OCI-LY7 (cell line): ENCODE data around the gene PHKG2. TPM values are rescaled to one million over a fixed set of nuclear protein-coding genes. Genes with fewer than 3 reads are reported as not detected.

Experiments used
- BruUV-seq: library from RNA; stranded (reverse); fragments of 400-500 nt; replicated peaks from 2 replicates; lab custom pipeline; 2021; lab: Mats Ljungman, UMichigan
- CTCF ChIA-PET: fragments of 300-600 bp; sonication (Branson Sonifier 250); formaldehyde crosslinking; loops from one replicate; lab custom pipeline; 2022; ENCODE audit warnings: antibody characterized with exemption; ENCODE audit not compliant: unreplicated experiment; lab: Charles Lee
- POLR2A ChIA-PET: fragments of 300-600 bp; sonication (Branson Sonifier 250); formaldehyde crosslinking; loops from one replicate; lab custom pipeline; 2022; ENCODE audit warnings: antibody characterized with exemption; lab: Charles Lee
- DNase-seq: peaks from one replicate; pipeline ENCODE4 v3.0.0-alpha.2; 2015; ENCODE audit warnings: low spot score
- H2AFZ ChIP-seq: fragments of 200-600 bp; sonication (generic), shearing (Covaris generic); 2 replicates; pipeline ENCODE4 v1.6.1; 2014; ENCODE audit warnings: mild to moderate bottlenecking, antibody characterized with exemption, low read length, moderate library complexity
- H3K27ac ChIP-seq: fragments of 200-600 bp; sonication (generic); 2 replicates; pipeline ENCODE4 v1.5.1; 2014; ENCODE audit warnings: mixed run types, low read depth, mild to moderate bottlenecking, moderate library complexity, low read length, inconsistent platforms; ENCODE audit not compliant: poor library complexity, severe bottlenecking
- H3K36me3 ChIP-seq: fragments of 200-600 bp; sonication (generic); 2 replicates; pipeline ENCODE4 v1.6.1; 2014; ENCODE audit warnings: mild to moderate bottlenecking, antibody characterized with exemption, low read length, moderate library complexity, mixed read lengths; ENCODE audit not compliant: insufficient read depth
- H3K4me1 ChIP-seq: fragments of 200-600 bp; sonication (generic); 2 replicates; pipeline ENCODE4 v1.5.1; 2014; ENCODE audit warnings: mild to moderate bottlenecking, low read length; ENCODE audit not compliant: insufficient read depth, poor library complexity, severe bottlenecking
- H3K4me2 ChIP-seq: fragments of 200-600 bp; sonication (generic); 2 replicates; pipeline ENCODE4 v1.6.1; 2014; ENCODE audit warnings: mild to moderate bottlenecking, low read length
- H3K4me3 ChIP-seq: fragments of 200-600 bp; sonication (generic); 2 replicates; pipeline ENCODE4 v1.5.1; 2014; ENCODE audit warnings: mild to moderate bottlenecking, low read depth, low read length; ENCODE audit not compliant: poor library complexity, severe bottlenecking
- H3K79me2 ChIP-seq: fragments of 200-600 bp; sonication (generic); 2 replicates; pipeline ENCODE4 v1.6.1; 2016; ENCODE audit warnings: low read depth, mild to moderate bottlenecking, low read length, moderate library complexity, mixed read lengths; ENCODE audit not compliant: insufficient read depth
- H3K9me2 ChIP-seq: fragments of 200-600 bp; sonication (generic); 2 replicates; pipeline ENCODE4 v1.6.1; 2016; ENCODE audit warnings: mild to moderate bottlenecking, low read length, mixed read lengths; ENCODE audit not compliant: insufficient read depth
- H3K9me3 ChIP-seq: fragments of 200-600 bp; sonication (generic); 2 replicates; pipeline ENCODE4 v1.6.1; 2014; ENCODE audit warnings: mild to moderate bottlenecking, mixed run types, low read length, mixed read lengths
- H4K20me1 ChIP-seq: fragments of 200-600 bp; sonication (generic); 2 replicates; pipeline ENCODE4 v1.6.1; 2014; ENCODE audit warnings: mild to moderate bottlenecking, antibody characterized with exemption, low read length, moderate library complexity, mixed read lengths; ENCODE audit not compliant: insufficient read depth
- CTCF ChIP-seq: fragments of 200-600 bp; sonication (generic); conservative IDR thresholded peaks from 2 replicates; pipeline ENCODE4 v1.5.1; 2014; ENCODE audit warnings: mild to moderate bottlenecking, antibody characterized with exemption, low read length, moderate library complexity, mixed read lengths
- EZH2phosphoT487 ChIP-seq: fragments of 200-600 bp; sonication (generic); IDR thresholded peaks from 2 replicates; pipeline ENCODE4 v1.6.1; 2018; ENCODE audit warnings: low read depth, borderline replicate concordance, mild to moderate bottlenecking, mixed run types, antibody characterized with exemption, low read length, moderate library complexity, mixed read lengths
- intact Hi-C: fragments of 100-400 bp; cut with micrococcal nuclease; formaldehyde crosslinking; loops from one replicate; pipeline ENCODE4 v1.10.0; 2022; ENCODE audit not compliant: unreplicated experiment
- total RNA-seq, 2 experiments: library from RNA; depleted of rRNA in 1 of 2; stranded (reverse); fragments of >200 nt in 1 of 2; shearing (Covaris generic) in 1 of 2; gene quantifications; 2 replicates each; pipeline ENCODE4 v1.2.3, GENCODE V29; 2014 to 2022

Gene PHKG2
- total RNA-seq, 2 experiments from 2014 or later, result 40.5 to 41.9 TPM

- no peak for DNase-seq
- POLR2A ChIA-PET, result interaction anchor here (0.6 kb wide), 1 partner anchor 66 kb away, joined by 9 read pairs; no protein-coding TSS in a partner anchor
- Histone ChIP-seq H3K9me3 (no peaks in the 10 kb centered on the region), H3K4me1 (peaks cover 15% of the 10 kb centered on the region), H3K9me2 (no peaks in the 10 kb centered on the region), H3K4me3 (no peak overlapping the region), H4K20me1 (no peaks in the 10 kb centered on the region), H3K79me2 (peaks cover 7% of the 10 kb centered on the region), H2AFZ (no peak overlapping the region), H3K4me2 (no peak overlapping the region), H3K27ac (no peak overlapping the region), H3K36me3 (peaks cover 46% of the 10 kb centered on the region)
- CTCF ChIA-PET, result no interaction called here
- intact Hi-C loops, result no loop called here
- no TSS peak for BruUV-seq
- TF ChIP-seq CTCF, result no peak
- no peak for TF ChIP-seq EZH2phosphoT487
Measured at GRCh38 chr16:30745082-30745481, 3.1 kb upstream of the PHKG2 start.

GRCh38 chr16:30746638-30747175 is 1.5 kb upstream of the PHKG2 start:
- BruUV-seq, result no TSS peak
- no peak for DNase-seq
- peaks cover 15% of the 10 kb centered on the region for H3K4me1 ChIP-seq
- CTCF ChIA-PET, result interaction anchor here (1.5 kb wide), 1 partner anchor 50 kb away, joined by 4 read pairs; no protein-coding TSS in a partner anchor
- peaks cover 46% of the 10 kb centered on the region for H3K36me3 ChIP-seq
- POLR2A ChIA-PET, result interaction anchor here (1.3 to 1.5 kb wide), 3 partner anchors 25 to 47 kb away, joined by 3 read pairs; no protein-coding TSS in a partner anchor
- H3K9me3 ChIP-seq, result no peaks in the 10 kb centered on the region
- no peaks in the 10 kb centered on the region for H3K9me2 ChIP-seq
- H4K20me1 ChIP-seq, result 0 out of 2 replicates have a peak, but pooled peaks cover 4% of the 10 kb centered on the region
- intact Hi-C loops, result no loop called here
- H3K4me3 ChIP-seq, result no peak overlapping the region
- no peak overlapping the region for H2AFZ ChIP-seq
- peaks cover 13% of the 10 kb centered on the region for H3K79me2 ChIP-seq
- no peak overlapping the region for H3K4me2 ChIP-seq
- H3K27ac ChIP-seq, result no peak overlapping the region
- TF ChIP-seq CTCF (no peak), EZH2phosphoT487 (no peak)

- Histone ChIP-seq H3K9me3 (no peaks in the 10 kb centered on the region), H3K79me2 (peaks cover 13% of the 10 kb centered on the region), H3K9me2 (no peaks in the 10 kb centered on the region), H3K36me3 (peaks cover 40% of the 10 kb centered on the region), H3K27ac (peak overlapping the region; percentile 40), H4K20me1 (0 out of 2 replicates have a peak, but pooled peaks cover 4% of the 10 kb centered on the region), H2AFZ (peak overlapping the region; percentile 76), H3K4me3 (peak overlapping the region; percentile 87), H3K4me2 (peak overlapping the region; percentile 70), H3K4me1 (peaks cover 15% of the 10 kb centered on the region)
- TF ChIP-seq CTCF (no peak), EZH2phosphoT487 (no peak)
- ChIA-PET POLR2A (interaction anchor here (0.7 to 1.5 kb wide), 9 partner anchors 12 to 70 kb away, joined by 3 to 5 read pairs (median 3); partner anchors contain the start of gene RNF40), CTCF (interaction anchor here (1.5 kb wide), 1 partner anchor 50 kb away, joined by 4 read pairs; no protein-coding TSS in a partner anchor)
- DNase-seq, result no peak
- no TSS peak for BruUV-seq
- intact Hi-C loops, result no loop called here
Measured at GRCh38 chr16:30747331-30747730, 894 bp upstream of the PHKG2 start.
